HepG2 (cell line): ENCODE data around the gene IFNA21.

ENCODE experiments used
- CBX2 ChIP-seq, 2 experiments: fragments of 200-600 bp in 1 of 2; sonication (generic); formaldehyde crosslinking in 1 of 2; IDR thresholded peaks; 2 replicates each; pipeline versions ENCODE4 v1.7.0 to v1.8.1; 2018 to 2022; ENCODE audit warnings: low read depth in 2 of 2, low read length in 1 of 2, mild to moderate bottlenecking in 1 of 2, missing genetic modification reagents in 1 of 2
- CTCF ChIP-seq: sonication (generic); formaldehyde crosslinking; IDR thresholded peaks from 2 replicates; pipeline ENCODE4 v1.5.0; 2020; ENCODE audit warnings: mild to moderate bottlenecking, missing genetic modification reagents, moderate library complexity
- EP300 ChIP-seq, 3 experiments: sonication (generic) in 1 of 3; formaldehyde crosslinking in 1 of 3; IDR thresholded peaks; 2 replicates each; pipeline versions ENCODE4 v1.5.1 to v1.6.1; 2011 to 2020; ENCODE audit warnings: low read depth in 2 of 3, low read length in 2 of 3, borderline replicate concordance in 1 of 3, improper control_type of control experiment in 1 of 3, mild to moderate bottlenecking in 1 of 3, missing genetic modification reagents in 1 of 3, moderate library complexity in 1 of 3
- ETS1 ChIP-seq: sonication (generic); formaldehyde crosslinking; IDR thresholded peaks from 2 replicates; pipeline ENCODE4 v1.4.0; 2020; ENCODE audit warnings: missing genetic modification reagents
- EZH2 ChIP-seq: conservative IDR thresholded peaks from 2 replicates; pipeline ENCODE4 v1.6.1; 2012; ENCODE audit warnings: mild to moderate bottlenecking, low read depth, low read length, moderate library complexity
- FOXA3 ChIP-seq: IDR thresholded peaks from 2 replicates; pipeline ENCODE4 v1.6.1; 2016; ENCODE audit warnings: missing genetic modification reagents, missing compliant biosample characterization
- FUBP1 ChIP-seq: sonication (generic); formaldehyde crosslinking; IDR thresholded peaks from 2 replicates; pipeline ENCODE4 v1.5.1; 2020; ENCODE audit warnings: missing genetic modification reagents, mild to moderate bottlenecking, borderline replicate concordance
- HBP1 ChIP-seq: IDR thresholded peaks from 2 replicates; pipeline ENCODE4 v1.6.1; 2016; ENCODE audit warnings: low read depth, control low read depth
- HES4 ChIP-seq: sonication (generic); formaldehyde crosslinking; IDR thresholded peaks from 2 replicates; pipeline ENCODE4 v1.9.0; 2021; ENCODE audit warnings: mild to moderate bottlenecking, missing genetic modification reagents, borderline replicate concordance
- SIN3A ChIP-seq: IDR thresholded peaks from 2 replicates; pipeline ENCODE4 v1.6.1; 2011; ENCODE audit warnings: low read depth, mild to moderate bottlenecking, control low read depth, low read length, borderline replicate concordance
- SKIL ChIP-seq: sonication (generic); formaldehyde crosslinking; IDR thresholded peaks from 2 replicates; pipeline ENCODE4 v1.8.0; 2022; ENCODE audit warnings: missing genetic modification reagents, mild to moderate bottlenecking, moderate library complexity, borderline replicate concordance
- ZNF615 ChIP-seq: sonication (generic); formaldehyde crosslinking; IDR thresholded peaks from 2 replicates; pipeline ENCODE4 v1.5.0; 2020; ENCODE audit warnings: mild to moderate bottlenecking, missing genetic modification reagents, borderline replicate concordance

GRCh38 chr9:21174671-21175070, 8.2 kb upstream of the IFNA21 start:
- TF ChIP-seq FUBP1 (CRISPR knock-in tag) (no peak), ZNF615 (CRISPR knock-in tag) (no peak), EZH2 (no peak), ETS1 (CRISPR knock-in tag) (no peak), CTCF (CRISPR knock-in tag) (no peak), SIN3A (no peak), FOXA3 (CRISPR knock-in tag) (no peak), HBP1 (CRISPR knock-in tag) (no peak), CBX2 (IDR thresholded peaks at IDR 0.05; ENCODE audit: low read depth, low read length) (no peak), CBX2 (CRISPR knock-in tag; IDR thresholded peaks at IDR 0.05; ENCODE audit: low read depth) (no peak), HES4 (CRISPR knock-in tag) (no peak), SKIL (CRISPR knock-in tag) (no peak), EP300 (IDR thresholded peaks at IDR 0.05; ENCODE audit: low read depth in 2 of 2, low read length in 2 of 2) (no peak), EP300 (CRISPR knock-in tag; IDR thresholded peaks at IDR 0.05; ENCODE audit: borderline replicate concordance) (no peak)
